Heart left ventricle (tissue), 16 donors: Measurements from ENCODE around the gene DUSP28. TPM values are rescaled to one million over a fixed set of nuclear protein-coding genes. Genes with fewer than 3 reads are reported as not detected.

ENCODE experiments used
- ATAC-seq, 4 donors: fragments of 200-7000 bp; cut with Tn5 transposase; one replicate each; pipeline ENCODE4 v1.9.1; 2020 to 2022; ENCODE audit warnings: moderate library complexity in 4 of 4, mild to moderate bottlenecking in 3 of 4, moderate number of reproducible peaks in 1 of 4
- DNase-seq, 5 donors: peaks; one replicate each; pipeline ENCODE4 v3.0.0-alpha.2; 2020
- H3K27ac ChIP-seq, 12 donors: fragments of 200-600 bp; sonication (generic) in 4 of 12; one replicate each; pipeline versions ENCODE4 v1.5.0 to v1.8.0; 2016 to 2022; ENCODE audit warnings: mild to moderate bottlenecking in 2 of 12
- H3K27me3 ChIP-seq, 9 donors: fragments of 200-600 bp; sonication (generic) in 2 of 9; one replicate each; pipeline versions ENCODE4 v1.5.1 to v1.8.0; 2016 to 2022; ENCODE audit warnings: mild to moderate bottlenecking in 3 of 9
- H3K36me3 ChIP-seq, 9 donors: fragments of 200-600 bp; sonication (generic) in 2 of 9; one replicate each; pipeline versions ENCODE4 v1.5.0 to v1.8.0; 2018 to 2022; ENCODE audit warnings: mild to moderate bottlenecking in 2 of 9
- H3K4me1 ChIP-seq, 12 donors: fragments of 200-600 bp; sonication (generic) in 4 of 12; one replicate each; pipeline versions ENCODE4 v1.5.0 to v1.8.0; 2016 to 2022; ENCODE audit warnings: mild to moderate bottlenecking in 3 of 12
- H3K4me3 ChIP-seq, 12 donors: fragments of 200-600 bp; sonication (generic) in 4 of 12; one replicate each; pipeline versions ENCODE4 v1.5.0 to v1.8.0; 2017 to 2022; ENCODE audit warnings: mild to moderate bottlenecking in 9 of 12, moderate library complexity in 4 of 12
- H3K9me3 ChIP-seq, 12 donors: fragments of 200-600 bp; sonication (generic) in 4 of 12; one replicate each; pipeline versions ENCODE4 v1.5.0 to v1.8.0; 2016 to 2022; ENCODE audit warnings: mild to moderate bottlenecking in 1 of 12
- CTCF ChIP-seq, 12 donors: fragments of 200-600 bp; sonication (generic) in 4 of 12; IDR thresholded peaks; one replicate each; pipeline versions ENCODE4 v1.5.0 to v1.8.0; 2018 to 2022; ENCODE audit warnings: antibody characterized with exemption in 12 of 12, mild to moderate bottlenecking in 5 of 12
- POLR2A ChIP-seq, 2 donors: fragments of 450-650 bp; IDR thresholded peaks; one replicate each; pipeline ENCODE4 v1.6.1; 2017; ENCODE audit warnings: antibody characterized with exemption in 2 of 2, mild to moderate bottlenecking in 2 of 2, moderate library complexity in 2 of 2
- WGBS, 4 donors: extraction: QIAGEN DNeasy Blood & Tissue Kit in 2 of 4; methylation state at CpG; one replicate each; pipeline versions ENCODE4 v1.1.5 to v1.1.7; 2013 to 2018; 5-methylcytosine and 5-hydroxymethylcytosine counted together
- intact Hi-C, 10 donors: fragments of 100-400 bp; cut with DNase I; formaldehyde crosslinking; loops; one replicate each; pipeline versions ENCODE4 v1.11.1 to v1.14.2; 2022
- polyA plus RNA-seq, 2 donors: library from polyadenylated mRNA; stranded (reverse); fragments of 200-250 nt; gene quantifications; one replicate each; pipeline ENCODE4 v1.2.3, GENCODE V29; 2013
- total RNA-seq, 9 donors: library from RNA; depleted of rRNA in 2 of 9; stranded (reverse); fragments of >200 nt in 2 of 9; fragmentation: NEBNext Ultra II Directional in 3 of 9; extraction: Animal tissue kit (Norgen Biotek cat#: 25700) in 3 of 9; gene quantifications; one replicate each; pipeline versions ENCODE4 v1.1.0 to v1.2.4, GENCODE V29; 2016 to 2023
- donor health status: ischemic (EF 13 %, LVEDD 7.1; RV severe dilation, severe dysfunction).
- donor health status: healthy with polysubstance abuse.
- donor health status: DM: no; HTN: yes; CAD: no.
- donor health status: DM: no; HTN: no; CAD: no.
- donor health status: ischemic (EF 25% LVEDD 6.9; RV normal size, moderate dysfunction).
- donor health status: ischemic (EF 25% LVEDD 5.7; RV mildly dilated, moderate dysfunction).
- donor health status: healthy.
- donor health status: DM: yes; HTN: yes; CAD: no.
- donor health status: ischemic (EF 35%, LVEDD 5.7; RV mildly dilated, moderate dysfunction).
- donor health status: nonischemic (EF 11% LVEDD 7.7; RV severe dilation, severe dysfunction).
- donor health status: DM: yes; HTN: yes; CAD: no.
- donor health status: PGD.
- donor health status: ischemic (EF 29% LVEDD 5.4; RV normal size, mild dysfunction).
- donor health status: nonischemic (EF 23%, LVEDD 6.1; RV moderate dilation, normal function).

The DUSP28 gene
- total and polyA plus RNA-seq, 11 donors = 3.6 to 23.9 (median 13.3) TPM

DNA sequence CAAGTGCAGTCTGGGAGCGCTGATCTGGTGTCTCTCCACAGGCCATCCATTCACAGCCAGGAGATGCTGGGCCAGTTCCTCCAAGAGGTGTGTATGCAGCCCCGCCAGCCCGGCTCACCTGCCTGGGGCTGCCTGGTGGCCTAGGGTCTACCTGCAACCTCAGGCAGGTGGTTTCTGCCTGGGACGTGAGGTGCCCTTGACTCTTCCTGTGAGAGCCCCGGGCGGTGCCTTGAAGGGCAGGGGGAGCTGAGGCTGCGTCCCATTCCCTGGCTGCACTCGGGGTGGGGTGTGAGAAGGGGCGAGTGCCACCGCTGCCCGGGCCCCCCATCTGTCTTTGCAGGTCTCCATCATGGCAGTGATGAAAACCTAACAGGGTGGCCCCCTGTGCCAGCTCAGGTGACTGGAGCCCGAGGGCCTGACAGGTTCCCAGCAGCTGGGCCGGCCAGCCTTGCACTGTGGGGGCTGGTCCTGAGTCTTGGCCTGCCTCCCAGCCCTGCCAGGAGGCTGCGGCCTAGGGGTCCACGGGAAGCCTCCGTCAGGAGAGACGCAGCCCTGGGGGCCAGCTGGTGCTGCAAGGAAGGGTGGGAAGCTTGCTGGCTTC is 38.3 kb downstream of the DUSP28 start:
- Histone ChIP-seq H3K9me3 (no peaks in the 10 kb centered on the region), H3K36me3 (peaks cover 0 to 54% (median 20%) of the 10 kb centered on the region in 9 donors), H3K4me3 (no peak overlapping the region), H3K27ac (no peak overlapping the region), H3K4me1 (peaks cover 0 to 38% (median 23%) of the 10 kb centered on the region in 12 donors), H3K27me3 (no peaks in the 10 kb centered on the region)
- DNase-seq = peak in 1 of 5 donors; percentile 16
- no peak for TF ChIP-seq POLR2A (IDR thresholded peaks at IDR 0.05)
- 91 to 100% (median 95%) methylated on average over 5 to 17 of the region's 17 CpGs for WGBS, 4 donors
- intact Hi-C loops = loop anchor here in 1 of 10 donors (10.0 kb wide), 1 partner anchor 106 kb away; no protein-coding TSS in a partner anchor
- ATAC-seq = no peak

DNA sequence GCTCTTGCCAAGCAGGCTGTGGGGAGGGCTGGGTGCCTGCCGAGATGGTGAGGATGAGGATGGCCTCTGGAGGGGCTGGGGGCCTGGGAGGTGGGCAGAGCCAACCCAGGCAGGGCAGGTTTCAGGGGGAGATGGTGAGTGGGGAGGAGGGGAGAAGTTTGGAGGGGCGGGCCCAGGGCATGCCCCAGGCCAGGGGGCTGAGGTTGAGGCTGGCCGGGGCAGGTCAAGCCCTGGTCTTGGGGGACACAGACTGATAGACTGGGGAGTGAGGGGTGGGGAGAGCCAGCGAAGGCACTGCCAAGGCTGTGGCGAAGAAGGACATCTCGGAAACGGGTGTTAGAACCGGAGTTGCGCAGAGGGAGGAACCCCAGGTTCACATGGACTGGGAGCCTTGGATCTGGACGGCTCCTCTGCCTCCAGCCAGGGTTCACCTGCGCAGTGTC is 39.0 kb downstream of the DUSP28 start:
- Histone ChIP-seq H3K4me3 (no peak overlapping the region), H3K4me1 (peaks cover 0 to 35% (median 19%) of the 10 kb centered on the region in 12 donors), H3K9me3 (no peaks in the 10 kb centered on the region), H3K27me3 (no peaks in the 10 kb centered on the region), H3K27ac (no peak overlapping the region), H3K36me3 (peaks cover 0 to 54% (median 18%) of the 10 kb centered on the region in 9 donors)
- ATAC-seq (no peak), DNase-seq (peak in 1 of 5 donors; percentile 16)
- TF ChIP-seq POLR2A (IDR thresholded peaks at IDR 0.05) (no peak), CTCF (IDR thresholded peaks at IDR 0.05) (no peak)
- WGBS, 4 donors = 93 to 97% (median 95%) methylated on average over 11 of the region's 11 CpGs
- intact Hi-C loops = loop anchor here in 1 of 10 donors (10.0 kb wide), 1 partner anchor 106 kb away; no protein-coding TSS in a partner anchor

DNA sequence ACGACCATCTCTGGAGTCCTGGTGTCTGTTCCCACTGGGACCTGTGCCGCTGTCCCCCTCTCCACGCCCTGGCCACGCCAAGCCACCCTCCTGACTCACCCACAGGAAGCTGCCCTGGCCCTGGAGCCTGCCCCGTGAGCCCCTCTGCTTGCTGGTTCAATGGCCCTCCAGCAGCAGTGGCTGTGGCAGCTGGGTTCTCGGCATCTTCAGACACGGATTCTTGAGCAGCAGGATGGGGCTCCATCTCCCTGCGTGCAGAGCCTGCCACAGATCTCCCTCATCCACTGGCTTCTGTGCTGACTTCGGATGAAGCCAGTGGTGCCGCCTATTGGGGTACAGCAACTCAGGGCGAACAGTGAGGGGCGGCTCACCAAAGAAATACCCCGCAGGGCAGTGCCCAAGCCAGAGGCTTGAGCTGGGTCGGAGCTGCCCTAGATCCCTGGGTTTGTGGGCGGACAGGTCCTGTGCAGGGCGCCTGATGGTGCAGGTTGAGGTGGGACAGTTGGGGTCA is 40.3 kb downstream of the DUSP28 start:
- Histone ChIP-seq H3K4me3 (no peak overlapping the region), H3K9me3 (no peaks in the 10 kb centered on the region), H3K4me1 (peaks cover 0 to 28% (median 12%) of the 10 kb centered on the region in 12 donors), H3K27ac (no peak overlapping the region), H3K36me3 (peaks cover 0 to 48% (median 18%) of the 10 kb centered on the region in 9 donors), H3K27me3 (no peaks in the 10 kb centered on the region)
- DNase-seq (peak in 1 of 5 donors; percentile 9), ATAC-seq (no peak)
- TF ChIP-seq POLR2A (IDR thresholded peaks at IDR 0.05) = no peak
- TF ChIP-seq CTCF (IDR thresholded peaks at IDR 0.05) = no peak
- intact Hi-C loops = no loop called here
- 92 to 96% (median 94%) methylated on average over 11 to 16 of the region's 16 CpGs for WGBS, 4 donors

- intact Hi-C loops = no loop called here
- 77 to 90% (median 84%) methylated on average over 14 to 20 of the region's 20 CpGs for WGBS, 4 donors
- Histone ChIP-seq H3K36me3 (peaks cover 0 to 45% (median 18%) of the 10 kb centered on the region in 9 donors), H3K9me3 (no peaks in the 10 kb centered on the region), H3K27me3 (no peaks in the 10 kb centered on the region), H3K4me3 (no peak overlapping the region), H3K27ac (no peak overlapping the region), H3K4me1 (peaks cover 0 to 20% (median 6%) of the 10 kb centered on the region in 12 donors)
- ATAC-seq (no peak), DNase-seq (peak in 1 of 5 donors; percentile 11)
- no peak for TF ChIP-seq CTCF (IDR thresholded peaks at IDR 0.05)
- TF ChIP-seq POLR2A (IDR thresholded peaks at IDR 0.05) = no peak
Measured at GRCh38 chr2:240601061-240601830, 41.1 kb downstream of the DUSP28 start.
